CD4-positive, alpha-beta T cell treated with Interleukin-12 subunit alpha and Interleukin-12 subunit beta, for 1 hour (primary cell): ENCODE measurements around the gene PTBP1.
"Not testable (repeated sequence)": the region's sequence is repeated elsewhere in the genome, so short reads cannot be mapped to it uniquely, and the experiment has no call there.

Source experiments
- DNase-seq: peaks from one replicate; pipeline ENCODE4 v3.0.0-alpha.2; 2020

Gene PTBP1

GRCh38 chr19:834216-834615 lies 37.0 kb downstream of the PTBP1 start:
- DNase-seq = no peak

GRCh38 chr19:835210-835810 lies 38.1 kb downstream of the PTBP1 start:
- no peak for DNase-seq

GRCh38 chr19:840519-841206 lies 43.4 kb downstream of the PTBP1 start, which contains the start of gene PRTN3:
Gene PRTN3, plus strand, starts transcription at chr19:840999. Its CDS starts 10 bp downstream, at chr19:841009.
- no peak for DNase-seq

- DNase-seq = not testable (repeated sequence)
Measured at GRCh38 chr19:842802-843179, 45.5 kb downstream of the PTBP1 start.

GRCh38 chr19:843180-843835 lies 46.1 kb downstream of the PTBP1 start:
- no peak for DNase-seq

GRCh38 chr19:843836-844545 lies 46.7 kb downstream of the PTBP1 start:
- DNase-seq = no peak

GRCh38 chr19:844546-844971 lies 47.3 kb downstream of the PTBP1 start:
- no peak for DNase-seq

- no peak for DNase-seq
Measured at GRCh38 chr19:845707-846521, 48.7 kb downstream of the PTBP1 start.

- no peak for DNase-seq
Measured at GRCh38 chr19:848386-848921, 51.2 kb downstream of the PTBP1 start.

- DNase-seq = not testable (repeated sequence)
Measured at GRCh38 chr19:849195-849594, 51.9 kb downstream of the PTBP1 start.

- no peak for DNase-seq
Measured at GRCh38 chr19:850221-850978, 53.1 kb downstream of the PTBP1 start.

- DNase-seq = no peak
Measured at GRCh38 chr19:850979-851335, 53.7 kb downstream of the PTBP1 start.

GRCh38 chr19:852136-853013 lies 55.1 kb downstream of the PTBP1 start, which contains the start of gene ELANE:
Gene ELANE, plus strand, starts transcription at chr19:852303. Its CDS starts 26 bp downstream, at chr19:852329.
- no peak for DNase-seq

- no peak for DNase-seq
Measured at GRCh38 chr19:853014-853585, 55.8 kb downstream of the PTBP1 start.

GRCh38 chr19:853614-854220 lies 56.5 kb downstream of the PTBP1 start:
- not testable (repeated sequence) for DNase-seq

GRCh38 chr19:854549-854948 lies 57.3 kb downstream of the PTBP1 start:
- DNase-seq = no peak

- no peak for DNase-seq
Measured at GRCh38 chr19:855142-855541, 57.9 kb downstream of the PTBP1 start.

- no peak for DNase-seq
Measured at GRCh38 chr19:855566-856120, 58.4 kb downstream of the PTBP1 start.

GRCh38 chr19:858284-858683 lies 61.0 kb downstream of the PTBP1 start:
- no peak for DNase-seq
